ENCODE measurements around the gene LANCL1.

DNA sequence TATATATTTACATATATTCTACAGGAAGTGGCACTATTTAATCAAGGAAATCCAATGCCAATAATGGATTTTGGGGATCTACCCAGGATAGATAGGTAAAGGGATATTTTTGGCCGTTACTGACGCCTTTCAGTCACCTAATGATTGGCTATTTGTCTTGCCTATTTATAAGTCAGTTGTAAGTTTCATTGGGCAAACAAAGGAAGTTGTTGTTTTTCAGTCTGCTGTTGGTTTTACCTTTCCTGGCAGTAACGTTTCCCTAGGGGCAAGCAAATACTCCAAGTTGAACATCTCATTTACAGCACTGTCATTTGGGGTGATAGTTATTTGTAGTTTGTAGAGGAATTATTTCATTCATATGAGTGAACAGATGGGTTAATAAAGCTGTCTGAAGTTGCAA, 17.0 kb upstream of the LANCL1 start:
- TF ChIP-seq, protein P1, sequence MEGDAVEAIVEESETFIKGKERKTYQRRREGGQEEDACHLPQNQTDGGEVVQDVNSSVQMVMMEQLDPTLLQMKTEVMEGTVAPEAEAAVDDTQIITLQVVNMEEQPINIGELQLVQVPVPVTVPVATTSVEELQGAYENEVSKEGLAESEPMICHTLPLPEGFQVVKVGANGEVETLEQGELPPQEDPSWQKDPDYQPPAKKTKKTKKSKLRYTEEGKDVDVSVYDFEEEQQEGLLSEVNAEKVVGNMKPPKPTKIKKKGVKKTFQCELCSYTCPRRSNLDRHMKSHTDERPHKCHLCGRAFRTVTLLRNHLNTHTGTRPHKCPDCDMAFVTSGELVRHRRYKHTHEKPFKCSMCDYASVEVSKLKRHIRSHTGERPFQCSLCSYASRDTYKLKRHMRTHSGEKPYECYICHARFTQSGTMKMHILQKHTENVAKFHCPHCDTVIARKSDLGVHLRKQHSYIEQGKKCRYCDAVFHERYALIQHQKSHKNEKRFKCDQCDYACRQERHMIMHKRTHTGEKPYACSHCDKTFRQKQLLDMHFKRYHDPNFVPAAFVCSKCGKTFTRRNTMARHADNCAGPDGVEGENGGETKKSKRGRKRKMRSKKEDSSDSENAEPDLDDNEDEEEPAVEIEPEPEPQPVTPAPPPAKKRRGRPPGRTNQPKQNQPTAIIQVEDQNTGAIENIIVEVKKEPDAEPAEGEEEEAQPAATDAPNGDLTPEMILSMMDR (IDR thresholded peaks at IDR 0.05), result no peak
- TF ChIP-seq POLR2A (IDR thresholded peaks at IDR 0.05), result no peak
